HG03159 (cell line): ENCODE measurements around the gene FGFBP1.

Experiments used
- ATAC-seq: cut with Tn5 transposase; IDR thresholded peaks from one replicate; pipeline ENCODE4 v1.9.1; 2021; ENCODE audit warnings: mild to moderate bottlenecking, moderate library complexity; ENCODE audit not compliant: unreplicated experiment

Gene FGFBP1

GRCh38 chr4:15913631-15913970 is 24.9 kb downstream of the FGFBP1 start:
- no peak for ATAC-seq

GRCh38 chr4:15912961-15913630 is 25.4 kb downstream of the FGFBP1 start:
- ATAC-seq, result no peak

GRCh38 chr4:15912236-15912635 is 26.3 kb downstream of the FGFBP1 start:
- ATAC-seq, result no peak

DNA sequence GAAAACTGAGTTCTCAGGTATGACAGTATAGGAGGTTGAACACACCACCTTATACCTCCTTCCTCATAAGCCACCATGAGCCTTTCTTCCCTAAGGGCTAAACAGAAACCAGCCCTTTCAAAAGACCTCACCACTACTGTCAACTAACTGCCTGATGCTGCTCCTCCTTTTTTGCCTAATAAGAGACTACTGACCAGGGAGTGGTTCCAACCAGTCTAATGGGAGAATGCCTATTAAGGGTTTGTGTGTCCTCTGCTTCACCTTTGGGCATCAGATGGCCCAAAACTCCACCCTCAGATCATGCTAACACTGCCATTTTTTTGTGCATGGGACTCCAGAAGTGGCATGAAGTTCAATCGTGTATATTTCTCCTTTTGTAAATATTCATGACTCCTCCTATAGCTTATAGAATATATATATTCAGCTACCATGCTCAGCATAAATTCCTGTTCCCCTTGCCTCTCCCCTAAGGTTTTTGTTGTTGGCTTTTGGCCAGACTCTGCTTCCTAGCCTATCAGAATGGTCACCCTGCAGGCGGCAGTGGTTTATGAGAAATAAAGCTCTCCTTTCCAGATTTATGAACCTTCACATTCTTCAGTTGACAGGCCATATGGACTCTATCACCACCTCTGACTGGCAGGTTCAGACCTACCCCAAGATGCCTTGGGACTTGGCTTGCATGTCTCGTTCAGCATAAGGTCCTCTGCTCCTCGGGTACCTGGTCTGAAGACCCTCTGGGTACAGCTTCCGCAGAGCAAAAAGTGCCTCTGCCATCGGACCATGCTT is 28.2 kb downstream of the FGFBP1 start:
- ATAC-seq, result no peak

- ATAC-seq, result no peak
Measured at GRCh38 chr4:15907430-15907829, 31.1 kb downstream of the FGFBP1 start.

GRCh38 chr4:15906020-15906443 is 32.5 kb downstream of the FGFBP1 start:
- no peak for ATAC-seq

- no peak for ATAC-seq
Measured at GRCh38 chr4:15902746-15903145, 35.8 kb downstream of the FGFBP1 start.

- no peak for ATAC-seq
Measured at GRCh38 chr4:15901998-15902397, 36.5 kb downstream of the FGFBP1 start.

DNA sequence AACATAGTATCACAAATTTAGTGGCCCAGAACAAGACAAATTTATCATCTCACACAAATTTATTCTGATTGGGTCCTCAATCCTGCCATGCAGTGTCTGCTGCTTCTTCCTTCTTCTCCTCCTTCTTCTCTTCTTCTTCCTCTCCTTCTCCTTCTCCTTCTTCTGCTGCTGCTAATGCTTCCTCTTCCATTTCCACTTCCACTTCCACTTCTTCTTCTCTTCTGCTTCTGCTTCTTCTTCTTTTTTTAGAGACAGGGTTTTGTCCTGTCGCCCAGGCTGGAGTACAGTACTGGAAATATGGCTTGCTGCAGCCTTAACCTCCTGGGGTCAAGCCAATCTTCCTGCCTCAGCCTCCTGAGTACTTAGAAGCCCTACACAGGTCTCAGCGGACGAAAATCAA is 37.5 kb downstream of the FGFBP1 start:
- no peak for ATAC-seq

DNA sequence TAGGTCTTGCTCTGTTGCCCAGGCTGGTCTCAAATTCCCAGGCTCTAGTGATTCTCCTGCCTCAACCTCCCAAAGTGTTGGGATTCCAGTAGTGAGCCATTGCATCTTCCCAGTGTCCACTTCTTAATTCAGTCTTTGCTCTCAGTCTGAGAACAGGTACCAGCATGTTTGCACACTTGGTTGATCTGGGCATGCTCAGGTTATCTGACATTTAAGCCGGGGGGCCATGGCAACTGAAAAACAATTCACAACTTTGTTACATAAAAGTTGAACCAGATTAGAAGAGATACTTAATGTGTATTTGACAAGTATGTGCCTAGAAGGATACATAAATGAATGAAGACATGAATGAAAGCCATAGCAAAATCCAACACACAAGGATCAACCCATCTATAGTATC is 39.0 kb downstream of the FGFBP1 start:
- no peak for ATAC-seq

DNA sequence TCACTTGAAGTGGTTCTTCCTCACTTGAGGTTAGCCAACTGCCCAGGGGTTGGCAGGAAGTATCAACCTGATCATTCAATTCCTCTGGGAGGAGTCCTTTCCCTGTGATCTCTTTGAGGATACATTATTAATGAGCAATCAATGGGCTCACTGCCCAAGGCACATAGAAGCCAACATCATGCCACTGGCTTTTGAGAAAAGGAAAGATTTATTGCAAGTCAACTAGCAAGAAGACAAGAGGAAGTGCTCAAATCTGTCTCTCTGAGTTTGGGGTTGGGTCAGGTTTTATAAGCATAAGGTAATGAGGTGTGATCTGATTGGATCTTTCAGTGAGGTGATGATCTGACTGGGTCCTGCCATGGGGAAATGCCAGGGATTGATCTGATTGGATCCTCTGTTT is 39.6 kb downstream of the FGFBP1 start:
- ATAC-seq, result no peak

DNA sequence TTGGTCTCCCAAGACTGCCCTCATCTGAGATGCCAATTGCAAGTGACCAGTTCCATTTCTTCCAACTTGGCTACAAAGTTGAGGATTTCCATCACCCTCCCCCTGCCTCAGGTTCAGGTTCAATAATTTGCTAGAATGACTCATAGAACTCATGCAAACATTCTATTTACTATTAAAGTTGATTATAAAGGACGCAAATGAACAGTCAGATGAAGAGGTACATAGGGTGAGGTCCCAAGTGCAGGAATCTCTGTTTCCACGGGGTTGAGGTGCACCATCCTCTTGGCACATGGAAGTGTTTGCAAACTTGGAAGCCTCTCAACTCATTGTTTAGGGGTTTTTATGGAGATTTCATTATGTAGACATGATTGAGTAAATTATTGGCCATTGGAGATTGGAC is 41.0 kb downstream of the FGFBP1 start:
- ATAC-seq, result no peak

DNA sequence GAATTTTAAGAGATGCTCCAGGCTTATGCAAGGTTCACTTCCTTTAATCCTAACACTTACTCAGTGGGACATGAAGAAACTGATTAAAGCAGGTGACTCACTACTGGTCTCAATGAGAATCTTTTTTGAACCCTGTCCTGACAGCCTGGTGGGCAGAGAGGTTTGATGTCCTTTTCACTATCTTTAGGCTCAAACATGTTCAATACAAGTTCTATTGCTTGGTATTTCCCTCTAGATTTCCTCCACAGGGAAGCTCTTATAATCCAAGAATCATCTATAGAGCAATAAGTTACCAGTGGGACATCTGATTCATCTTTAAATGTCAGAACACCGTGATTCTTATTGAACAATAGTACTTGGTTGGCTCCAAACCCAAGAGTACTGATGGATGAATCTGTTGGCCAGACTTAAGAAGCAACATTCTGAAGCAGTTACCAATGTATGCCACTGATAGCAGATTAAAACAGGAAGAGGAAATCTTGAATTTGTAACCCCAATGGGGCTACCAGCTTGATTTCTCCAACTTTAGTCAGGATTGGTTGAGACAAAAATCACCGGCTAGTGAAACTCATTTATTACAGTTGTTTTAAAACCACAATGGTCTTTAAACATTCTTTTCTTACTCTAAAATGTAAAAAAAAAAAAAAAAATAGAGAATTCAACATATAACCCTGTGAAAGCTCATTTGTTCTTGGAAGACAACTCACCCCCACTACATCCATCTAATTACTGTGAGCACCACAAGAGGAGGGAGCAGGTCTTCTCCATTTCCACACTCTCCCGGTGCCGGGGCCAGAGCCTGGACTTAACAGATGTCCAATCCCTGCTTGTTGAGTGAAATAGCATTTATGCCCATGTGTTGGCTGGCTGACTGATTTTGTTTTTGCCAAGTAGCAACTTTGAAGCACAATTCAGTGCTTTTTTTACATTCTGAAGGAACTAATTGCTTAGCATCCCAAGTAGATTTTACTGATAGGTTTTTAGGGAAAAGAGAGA is 43.3 kb downstream of the FGFBP1 start:
- no peak for ATAC-seq

DNA sequence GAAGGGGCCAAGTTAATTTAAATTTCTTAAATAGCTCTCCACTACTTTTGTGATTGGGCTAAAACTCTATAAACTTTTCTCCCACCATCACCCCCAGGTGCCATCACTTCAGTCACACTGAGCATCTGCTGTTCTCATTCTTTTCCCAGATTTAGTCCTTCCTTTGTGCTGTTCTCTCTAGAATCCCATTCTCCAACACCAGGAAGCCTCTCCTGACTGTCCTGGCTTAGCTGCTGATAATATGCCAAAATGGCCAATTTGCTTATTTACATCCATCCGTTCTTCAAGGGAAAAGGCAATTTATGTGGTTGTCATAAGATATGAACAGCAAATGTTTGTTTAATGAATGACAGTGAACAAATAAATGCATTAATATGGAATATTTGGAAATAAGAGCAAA is 44.1 kb downstream of the FGFBP1 start:
- no peak for ATAC-seq

- ATAC-seq, result no peak
Measured at GRCh38 chr4:15893962-15894361, 44.6 kb downstream of the FGFBP1 start.

- peak; percentile 78 for ATAC-seq
Measured at GRCh38 chr4:15891312-15891711, 47.2 kb downstream of the FGFBP1 start.

DNA sequence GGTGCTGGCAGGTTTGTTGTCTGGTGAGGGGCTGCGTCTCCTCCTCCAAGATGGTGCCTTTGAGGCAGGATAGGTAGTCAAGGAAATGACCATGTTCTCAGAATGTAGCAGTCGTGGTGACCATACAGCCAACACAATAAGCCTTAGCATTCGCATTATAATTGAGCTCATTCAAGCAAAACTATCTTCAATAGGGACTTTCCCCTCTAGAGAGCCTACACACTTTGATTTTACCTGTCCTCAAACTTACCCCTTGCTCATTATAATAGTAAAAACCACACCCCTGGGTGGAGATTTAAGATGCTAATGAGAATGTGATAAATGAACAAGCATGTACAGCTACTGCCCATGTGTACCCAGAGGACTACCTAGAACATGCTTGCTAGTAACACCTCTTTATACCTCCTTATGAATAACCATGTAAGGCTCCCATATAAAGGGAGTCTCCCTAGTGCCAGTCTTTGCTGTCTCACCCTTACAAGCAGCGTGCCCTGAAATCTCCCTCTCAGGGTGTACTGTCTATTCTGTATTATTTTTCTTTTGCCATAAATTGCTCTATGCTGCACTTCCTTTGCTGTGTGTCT is 48.2 kb downstream of the FGFBP1 start:
- ATAC-seq, result no peak

- no peak for ATAC-seq
Measured at GRCh38 chr4:15888515-15888914, 50.0 kb downstream of the FGFBP1 start.
